HG02970 (cell line): ENCODE results near the gene ABHD5.

ENCODE experiments used
- ATAC-seq: cut with Tn5 transposase; IDR thresholded peaks from one replicate; pipeline ENCODE4 v1.9.1; 2021; ENCODE audit warnings: mild to moderate bottlenecking, moderate library complexity, moderate number of reproducible peaks; ENCODE audit not compliant: unreplicated experiment, low FRiP score

Gene ABHD5

DNA sequence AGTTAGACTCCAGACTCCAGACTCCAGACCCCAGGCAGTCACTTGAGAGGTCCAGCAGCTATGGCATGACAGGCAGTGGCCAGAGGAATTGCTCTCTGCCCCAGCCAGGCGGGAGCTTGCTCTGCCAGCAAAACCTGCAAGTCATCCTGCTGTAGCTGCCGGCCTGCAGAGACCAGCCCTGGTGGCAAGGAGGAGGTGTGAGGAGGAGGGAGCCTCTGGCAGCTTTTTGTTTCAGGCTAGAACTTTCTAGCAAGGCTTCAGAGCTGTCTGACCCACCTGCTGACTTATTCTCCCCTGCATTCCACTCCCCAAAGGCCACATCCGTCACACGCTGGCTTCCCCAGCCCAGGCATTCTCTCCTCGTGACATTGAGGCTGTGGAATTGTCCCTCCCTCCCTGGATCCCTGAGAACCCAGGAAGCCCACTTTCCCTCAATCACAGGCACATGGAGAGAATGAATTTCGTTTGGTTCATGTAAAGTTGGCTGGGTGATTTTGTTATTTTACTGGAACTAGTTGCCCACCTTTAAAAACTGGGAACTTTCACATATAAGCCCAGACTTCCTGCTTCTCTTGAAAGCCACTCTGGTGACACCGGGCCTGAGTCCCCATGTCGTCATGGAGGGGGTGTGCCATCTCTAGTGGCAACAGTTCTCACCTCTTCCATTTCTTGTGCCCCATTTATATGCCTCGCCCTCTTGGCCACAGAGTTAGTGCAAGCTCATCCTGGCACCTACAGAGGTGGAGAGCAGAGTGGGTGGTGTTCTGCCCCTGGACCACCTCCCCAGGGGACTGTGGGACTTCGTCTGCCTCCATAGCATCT lies 82.7 kb downstream of the ABHD5 start:
- no peak for ATAC-seq

DNA sequence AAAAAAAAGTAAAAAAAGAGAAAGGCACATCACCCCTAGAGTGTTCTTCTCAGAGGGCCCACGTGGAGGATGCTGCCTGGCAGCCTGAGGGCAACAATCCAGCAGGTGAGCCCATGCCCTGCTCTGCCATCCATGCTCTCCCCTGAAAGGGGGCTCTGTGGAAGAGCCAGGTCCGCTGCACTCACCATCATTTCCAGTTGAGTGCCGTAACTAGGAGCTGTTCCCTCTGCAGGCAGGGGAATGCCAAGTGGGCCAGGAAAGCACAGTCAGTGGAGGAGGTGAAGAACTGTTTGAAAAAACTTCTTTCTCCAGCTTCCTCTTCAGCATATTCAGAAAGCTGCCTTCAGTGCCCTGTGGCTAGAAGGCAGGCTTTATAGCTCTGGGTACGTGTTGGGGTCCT lies 84.1 kb downstream of the ABHD5 start:
- no peak for ATAC-seq

DNA sequence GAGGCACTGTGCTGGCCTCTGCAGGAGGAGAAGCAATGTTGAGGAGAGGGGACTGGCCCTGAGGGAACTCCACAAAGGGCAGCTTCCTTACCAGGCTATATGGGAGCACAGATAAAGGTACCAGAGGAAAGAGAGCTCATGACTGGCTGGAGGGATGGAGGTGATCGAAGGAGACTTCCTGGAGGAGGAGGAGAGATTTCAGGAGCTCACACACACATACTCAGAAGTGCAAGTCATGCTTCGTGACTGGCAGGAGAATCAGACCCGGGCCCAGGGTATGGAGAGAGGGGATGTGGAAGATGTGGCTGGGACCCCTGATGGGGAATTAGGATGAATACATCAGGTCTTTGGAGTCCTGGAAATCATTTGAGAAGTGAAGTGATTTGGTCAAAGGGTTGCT lies 85.4 kb downstream of the ABHD5 start:
- ATAC-seq = no peak

DNA sequence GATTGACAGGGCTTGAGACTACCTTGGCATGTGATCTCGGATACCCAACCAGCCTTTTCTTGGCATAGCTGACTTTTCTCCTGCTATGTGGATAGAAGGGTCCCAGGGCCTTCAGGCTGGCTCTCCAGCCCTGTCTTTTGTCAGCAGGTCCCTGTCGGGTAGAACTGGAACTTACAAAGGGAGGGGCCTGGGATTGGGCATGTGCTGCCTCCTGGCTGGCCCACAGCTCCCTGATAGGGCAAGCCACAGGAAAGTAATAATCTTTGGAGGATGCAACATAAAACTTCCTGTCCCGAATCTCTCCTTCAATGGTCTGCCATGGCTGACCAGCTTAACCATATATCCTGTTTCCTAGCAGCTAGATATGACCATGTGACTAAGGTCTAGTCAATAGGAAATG lies 89.1 kb downstream of the ABHD5 start:
- no peak for ATAC-seq

DNA sequence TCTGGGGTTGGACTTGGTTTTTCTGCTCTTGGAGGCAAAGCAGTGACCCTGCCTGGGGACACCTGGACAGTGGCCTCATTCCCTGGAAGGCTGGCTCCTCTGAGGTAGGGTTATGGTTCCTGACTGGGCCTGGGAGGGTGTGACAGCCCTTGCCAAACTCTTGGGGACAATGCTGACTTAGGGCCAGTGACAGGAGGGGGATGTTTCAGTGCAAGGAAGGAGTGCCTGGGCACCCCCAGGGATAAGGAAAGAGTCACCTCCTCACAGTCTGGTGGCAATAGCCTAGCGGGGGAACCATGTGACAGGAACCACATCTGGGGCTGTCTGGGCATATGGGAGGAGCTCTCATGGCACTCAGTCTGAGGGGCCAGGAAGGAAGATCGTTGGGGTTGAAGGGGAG lies 91.8 kb downstream of the ABHD5 start:
- ATAC-seq = no peak
